Medulla oblongata (tissue), 1 donor: ENCODE data around the gene CCL13.
A peak's percentile ranks its signal among the peaks of the same experiment; 100 is the strongest.

Experiments
- DNase-seq: peaks from one replicate; pipeline ENCODE4 v3.0.0-alpha.2; 2015; ENCODE audit errors: extremely low spot score

The CCL13 gene

GRCh38 chr17:34384822-34385605, 28.7 kb downstream of the CCL13 start:
- DNase-seq: no peak

- no peak for DNase-seq
Observed at GRCh38 chr17:34386343-34386696, 30.0 kb downstream of the CCL13 start.

GRCh38 chr17:34386697-34387550, 30.6 kb downstream of the CCL13 start:
- peak; percentile 70 for DNase-seq

- DNase-seq: no peak
Observed at GRCh38 chr17:34387566-34387965, 31.3 kb downstream of the CCL13 start.

GRCh38 chr17:34389126-34389750, 33.0 kb downstream of the CCL13 start:
- no peak for DNase-seq

- no peak for DNase-seq
Observed at GRCh38 chr17:34390649-34391048, 34.4 kb downstream of the CCL13 start.

GRCh38 chr17:34391241-34391640, 35.0 kb downstream of the CCL13 start:
- no peak for DNase-seq

GRCh38 chr17:34393401-34393800, 37.1 kb downstream of the CCL13 start:
- DNase-seq: no peak

- DNase-seq: no peak
Observed at GRCh38 chr17:34397265-34397664, 41.0 kb downstream of the CCL13 start.

GRCh38 chr17:34398990-34399389, 42.7 kb downstream of the CCL13 start:
- peak; percentile 77 for DNase-seq

- DNase-seq: no peak
Observed at GRCh38 chr17:34399725-34400124, 43.4 kb downstream of the CCL13 start.

GRCh38 chr17:34400301-34400931, 44.1 kb downstream of the CCL13 start:
- no peak for DNase-seq

- DNase-seq: no peak
Observed at GRCh38 chr17:34401165-34401564, 44.9 kb downstream of the CCL13 start.

GRCh38 chr17:34403006-34403405, 46.7 kb downstream of the CCL13 start:
- DNase-seq: peak; percentile 12

GRCh38 chr17:34406226-34406625, 49.9 kb downstream of the CCL13 start:
- DNase-seq: no peak
